Dermis lymphatic vessel endothelial cell (primary cell): ENCODE results near the gene NT5C. TPM values are rescaled to one million over a fixed set of nuclear protein-coding genes. Genes with fewer than 3 reads are reported as not detected.

Experiments used
- total RNA-seq: library from RNA; depleted of rRNA; stranded (reverse); fragments of >200 nt; gene quantifications from 2 replicates; pipeline ENCODE4 v1.2.1, GENCODE V29; 2014

NT5C gene
- total RNA-seq = 38.9 and 67.3 TPM in 2 replicates

GRCh38 chr17:75131278-75132017 lies at the start of gene NT5C:
Gene NT5C, minus strand, starts transcription at chr17:75131742. Its CDS starts 35 bp downstream, at chr17:75131707.

GRCh38 chr17:75154195-75155106 lies 22.9 kb upstream of the NT5C start, which contains the start of gene JPT1:
Gene JPT1, minus strand, starts transcription at chr17:75154512. Its CDS starts 115 bp downstream, at chr17:75154397.

GRCh38 chr17:75109407-75110233 lies 21.9 kb downstream of the NT5C start, which contains the start of gene ARMC7:
Gene ARMC7, plus strand, starts transcription at chr17:75109969. Its CDS starts 320 bp downstream, at chr17:75110289.

GRCh38 chr17:75087558-75088453 lies 43.7 kb downstream of the NT5C start, which contains the start of gene SLC16A5:
Gene SLC16A5, plus strand, starts transcription at chr17:75087954. Its CDS starts 5,683 bp downstream, at chr17:75093637.

Other genes starting within 250 kb of the NT5C start
- gene FADS6, start 238.1 kb downstream of the NT5C start, total RNA-seq = not detected in 2 replicates
- gene USH1G, start 208.5 kb downstream of the NT5C start, total RNA-seq = not detected in 2 replicates
- gene OTOP2, start 207.5 kb downstream of the NT5C start, total RNA-seq = not detected in 2 replicates
- gene OTOP3, start 195.8 kb downstream of the NT5C start, total RNA-seq = not detected in 2 replicates
- gene HID1, start 159.0 kb downstream of the NT5C start, total RNA-seq = 41.6 and 45.6 TPM in 2 replicates
- gene CDR2L, start 144.1 kb downstream of the NT5C start, total RNA-seq = 4.3 and 7.0 TPM in 2 replicates
- gene MRPL58, start 119.1 kb downstream of the NT5C start, total RNA-seq = 17.1 and 18.3 TPM in 2 replicates
- gene ATP5PD, start 84.8 kb downstream of the NT5C start, total RNA-seq = 202 and 234 TPM in 2 replicates
- 10.2 and 11.6 TPM in 2 replicates for gene KCTD2, start 84.5 kb downstream of the NT5C start, total RNA-seq
- 5.0 and 5.2 TPM in 2 replicates for gene SLC16A5, start 43.8 kb downstream of the NT5C start, total RNA-seq
- gene ARMC7, start 21.8 kb downstream of the NT5C start, total RNA-seq = 2.4 and 5.8 TPM in 2 replicates
- 41.5 and 64.9 TPM in 2 replicates for gene JPT1, start 22.8 kb upstream of the NT5C start, total RNA-seq
- 132 and 135 TPM in 2 replicates for gene SUMO2, start 51.2 kb upstream of the NT5C start, total RNA-seq
- gene NUP85, start 73.9 kb upstream of the NT5C start, total RNA-seq = 28.7 and 30.8 TPM in 2 replicates
- 10.1 and 11.9 TPM in 2 replicates for gene GGA3, start 129.9 kb upstream of the NT5C start, total RNA-seq
- 58.2 and 62.2 TPM in 2 replicates for gene MRPS7, start 130.1 kb upstream of the NT5C start, total RNA-seq
- 8.9 and 9.8 TPM in 2 replicates for gene MIF4GD, start 139.5 kb upstream of the NT5C start, total RNA-seq
- 3.5 and 4.7 TPM in 2 replicates for gene SLC25A19, start 157.7 kb upstream of the NT5C start, total RNA-seq